Measurements from ENCODE around the gene DENND10.

DNA sequence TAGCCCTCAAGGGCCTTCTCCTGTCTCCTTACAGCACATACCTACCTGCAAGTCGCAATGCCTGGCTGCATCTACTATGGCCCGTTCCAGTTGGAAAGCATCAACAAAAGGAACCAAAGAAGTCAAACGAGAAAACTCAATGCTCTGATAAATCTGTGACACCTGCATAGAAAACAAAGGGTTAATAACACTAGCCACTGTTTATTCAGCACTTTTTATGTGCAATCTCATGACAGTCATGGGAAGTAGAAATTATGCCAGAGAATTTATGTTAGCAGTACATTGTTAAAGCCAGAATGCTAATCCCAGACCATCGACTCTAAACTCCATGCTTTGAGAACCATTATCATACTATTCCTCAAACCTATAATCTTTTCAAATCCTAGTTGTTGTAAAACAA, 44.4 kb upstream of the DENND10 start:
- TF ChIP-seq, protein P1, sequence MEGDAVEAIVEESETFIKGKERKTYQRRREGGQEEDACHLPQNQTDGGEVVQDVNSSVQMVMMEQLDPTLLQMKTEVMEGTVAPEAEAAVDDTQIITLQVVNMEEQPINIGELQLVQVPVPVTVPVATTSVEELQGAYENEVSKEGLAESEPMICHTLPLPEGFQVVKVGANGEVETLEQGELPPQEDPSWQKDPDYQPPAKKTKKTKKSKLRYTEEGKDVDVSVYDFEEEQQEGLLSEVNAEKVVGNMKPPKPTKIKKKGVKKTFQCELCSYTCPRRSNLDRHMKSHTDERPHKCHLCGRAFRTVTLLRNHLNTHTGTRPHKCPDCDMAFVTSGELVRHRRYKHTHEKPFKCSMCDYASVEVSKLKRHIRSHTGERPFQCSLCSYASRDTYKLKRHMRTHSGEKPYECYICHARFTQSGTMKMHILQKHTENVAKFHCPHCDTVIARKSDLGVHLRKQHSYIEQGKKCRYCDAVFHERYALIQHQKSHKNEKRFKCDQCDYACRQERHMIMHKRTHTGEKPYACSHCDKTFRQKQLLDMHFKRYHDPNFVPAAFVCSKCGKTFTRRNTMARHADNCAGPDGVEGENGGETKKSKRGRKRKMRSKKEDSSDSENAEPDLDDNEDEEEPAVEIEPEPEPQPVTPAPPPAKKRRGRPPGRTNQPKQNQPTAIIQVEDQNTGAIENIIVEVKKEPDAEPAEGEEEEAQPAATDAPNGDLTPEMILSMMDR (IDR thresholded peaks at IDR 0.05; ENCODE audit: low read length), result no peak
- TF ChIP-seq EZH2 (optimal IDR thresholded peaks at IDR 0.05; ENCODE audit: low read depth, low read length), result no peak
- no peak for TF ChIP-seq EZH2phosphoT487 (IDR thresholded peaks at IDR 0.05; ENCODE audit: low read length)
